ENCODE data around the gene HSP90B1. TPM values are rescaled to one million over a fixed set of nuclear protein-coding genes. Genes with fewer than 3 reads are reported as not detected.

The HSP90B1 gene
- total RNA-seq, 4 donors from 2014 or later: 262 to 595 (median 435) TPM

GRCh38 chr12:103978384-103978982 lies 48.3 kb downstream of the HSP90B1 start:
- TF ChIP-seq CTCF (IDR thresholded peaks at IDR 0.05; ENCODE audit: low read depth): no peak

- TF ChIP-seq CTCF (IDR thresholded peaks at IDR 0.05; ENCODE audit: low read depth): no peak
Measured at GRCh38 chr12:103986829-103987228, 56.6 kb downstream of the HSP90B1 start.

GRCh38 chr12:103994235-103994634 lies 64.0 kb downstream of the HSP90B1 start:
- TF ChIP-seq CTCF (IDR thresholded peaks at IDR 0.05; ENCODE audit: low read depth): no peak

GRCh38 chr12:103996595-103996994 lies 66.4 kb downstream of the HSP90B1 start:
- TF ChIP-seq CTCF (IDR thresholded peaks at IDR 0.05; ENCODE audit: low read depth): no peak

GRCh38 chr12:103997286-103997900 lies 67.2 kb downstream of the HSP90B1 start:
- TF ChIP-seq CTCF (IDR thresholded peaks at IDR 0.05; ENCODE audit: low read depth): no peak

Other genes starting within 250 kb of the HSP90B1 start
- 1 to 10 TPM; 4.5 to 7.0 (median 5.6) TPM for gene NT5DC3, start 89.2 kb upstream of the HSP90B1 start, total RNA-seq
- gene TDG, start 35.5 kb downstream of the HSP90B1 start, total RNA-seq: 10 to 100 TPM; 16.5 to 41.7 (median 21.7) TPM
- gene GLT8D2, start 119.8 kb downstream of the HSP90B1 start, total RNA-seq: 10 to 100 TPM in 1 of 4 donors, 1 to 10 TPM in 3; 4.1 to 10.2 (median 6.5) TPM
- gene HCFC2, start 134.1 kb downstream of the HSP90B1 start, total RNA-seq: 10 to 100 TPM; 23.3 to 34.7 (median 29.4) TPM
- gene NFYB, start 207.8 kb downstream of the HSP90B1 start, total RNA-seq: 10 to 100 TPM; 27.2 to 47.8 (median 38.2) TPM

Measured in subcutaneous adipose tissue (tissue), 4 donors.